Measurements from ENCODE around the gene BCR.

Gene BCR

GRCh38 chr22:23151827-23152226 is 28.5 kb upstream of the BCR start:
- DNase-seq (ENCODE audit: low read depth in 2 of 2), result no peak

GRCh38 chr22:23152238-23153114 is 27.8 kb upstream of the BCR start:
- DNase-seq (ENCODE audit: low read depth in 2 of 2), result no peak

- no peak for DNase-seq (ENCODE audit: low read depth in 2 of 2)
Observed at GRCh38 chr22:23153994-23154393, 26.3 kb upstream of the BCR start.

DNA sequence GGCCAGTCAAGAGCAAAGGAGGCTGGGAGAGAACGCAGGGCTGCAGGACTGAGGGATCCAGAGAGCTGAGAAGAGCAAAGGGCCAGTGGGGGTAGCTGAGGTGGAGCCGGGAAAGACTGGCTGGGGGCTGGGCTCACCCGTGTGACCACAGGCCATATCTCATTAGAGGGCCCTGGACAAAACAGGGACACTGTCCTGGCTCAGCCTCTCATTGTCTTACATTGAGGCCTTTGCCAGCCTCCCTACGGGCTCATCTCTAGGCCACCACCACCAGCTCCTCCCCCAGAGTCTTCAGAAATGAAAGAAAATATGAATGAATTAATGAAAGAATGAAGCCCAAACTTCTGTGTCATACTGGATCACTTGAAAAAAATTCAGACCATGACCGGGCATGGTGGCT is 25.8 kb upstream of the BCR start:
- no peak for DNase-seq (ENCODE audit: low read depth in 2 of 2)

- no peak for DNase-seq (ENCODE audit: low read depth in 2 of 2)
Observed at GRCh38 chr22:23155143-23155542, 25.2 kb upstream of the BCR start.

DNA sequence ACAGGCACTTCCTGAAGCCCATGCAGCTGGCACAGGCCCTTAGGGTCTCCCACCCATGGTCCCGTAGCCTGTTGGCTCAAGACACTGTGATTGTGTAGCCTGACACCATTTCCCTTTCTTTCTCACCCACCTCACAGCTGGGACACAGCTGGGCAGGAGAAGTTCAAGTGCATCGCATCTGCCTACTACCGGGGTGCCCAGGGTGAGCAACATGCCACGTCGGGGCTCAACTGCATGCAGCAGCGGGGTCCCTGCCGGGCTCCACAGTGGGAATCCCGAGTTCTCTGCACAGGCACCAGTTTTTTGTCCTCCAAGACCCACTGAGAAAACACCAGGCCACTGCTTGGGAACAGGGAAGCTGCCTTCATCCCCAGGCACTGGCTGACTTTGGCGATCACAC is 24.5 kb upstream of the BCR start:
- no peak for DNase-seq (ENCODE audit: low read depth in 2 of 2)

GRCh38 chr22:23156286-23156685 is 24.0 kb upstream of the BCR start:
- no peak for DNase-seq (ENCODE audit: low read depth in 2 of 2)

- DNase-seq (ENCODE audit: low read depth in 2 of 2), result no peak
Observed at GRCh38 chr22:23157560-23158515, 22.5 kb upstream of the BCR start.

DNA sequence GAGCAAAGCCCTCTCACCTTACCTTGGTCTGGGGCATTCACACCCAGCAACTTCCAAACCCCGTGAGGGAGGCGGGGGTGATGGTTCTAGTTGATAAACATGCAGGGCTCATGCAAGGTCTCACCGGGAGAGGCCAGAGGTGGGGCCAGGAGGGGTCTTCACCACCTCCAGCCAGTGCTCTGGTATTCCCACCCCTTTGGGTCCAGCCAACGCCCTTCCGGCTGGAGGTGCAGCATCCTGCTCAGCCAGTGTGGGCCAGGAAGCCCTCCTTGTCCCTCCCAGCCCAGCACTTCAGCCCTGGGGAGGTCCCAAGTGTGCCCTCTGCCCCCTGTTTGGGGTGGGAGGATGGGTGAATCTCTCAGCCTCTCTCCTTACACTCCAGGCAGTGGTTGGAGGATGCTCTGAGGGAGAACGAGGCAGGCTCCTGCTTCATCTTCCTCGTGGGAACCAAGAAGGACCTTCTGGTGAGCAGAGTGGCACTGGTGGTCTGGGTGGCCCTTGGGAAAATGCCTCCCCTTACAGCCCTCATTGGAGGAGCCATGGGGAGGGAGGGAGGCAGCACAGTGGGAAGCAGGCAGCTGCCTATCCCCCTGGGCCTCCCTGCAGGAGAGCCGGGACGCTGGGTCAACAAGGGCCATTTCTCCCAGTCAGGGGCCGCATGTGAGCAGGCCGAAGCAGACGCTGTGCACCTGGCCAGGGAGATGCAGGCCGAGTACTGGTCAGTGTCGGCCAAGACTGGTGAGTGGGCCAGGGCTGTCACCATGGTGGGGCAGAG is 21.6 kb upstream of the BCR start:
- no peak for DNase-seq (ENCODE audit: low read depth in 2 of 2)

DNA sequence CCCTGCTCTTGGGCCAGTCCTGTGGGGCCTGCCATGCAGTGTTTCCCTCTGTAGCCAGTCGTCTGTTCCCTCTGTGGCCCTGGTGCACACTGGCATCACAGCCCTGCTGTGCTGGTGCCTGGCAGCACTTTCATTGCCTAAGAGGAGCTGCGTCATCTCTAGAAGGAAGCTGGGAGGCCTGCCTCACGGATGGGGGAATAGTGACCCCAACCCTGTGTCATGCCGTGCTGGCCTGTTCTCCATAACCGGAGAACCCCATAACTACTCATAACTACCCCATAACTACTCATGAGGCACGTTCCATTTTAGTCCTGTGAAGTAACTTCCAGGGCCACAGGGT is 21.0 kb upstream of the BCR start:
- DNase-seq (ENCODE audit: low read depth in 2 of 2), result no peak

- no peak for DNase-seq (ENCODE audit: low read depth in 2 of 2)
Observed at GRCh38 chr22:23161029-23161428, 19.3 kb upstream of the BCR start.

DNA sequence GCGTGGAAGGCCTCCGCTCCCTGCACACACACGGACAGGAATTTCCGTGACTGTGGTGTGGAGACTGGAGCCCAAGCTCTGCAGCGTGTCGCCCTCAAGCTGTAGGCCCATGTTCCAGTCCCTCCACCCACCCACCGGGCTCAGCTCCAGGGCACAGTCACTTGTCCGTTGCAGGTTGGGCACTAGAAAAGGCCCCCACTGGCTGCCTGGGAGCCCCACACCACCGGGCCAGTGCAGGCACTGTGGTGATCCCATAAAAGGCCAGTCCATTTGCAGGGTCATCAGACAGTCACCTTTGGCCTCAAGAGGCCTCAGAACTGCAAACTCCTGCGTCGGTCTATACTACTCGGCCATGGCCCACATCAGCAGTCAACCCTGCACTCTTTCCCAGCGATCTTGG is 18.7 kb upstream of the BCR start:
- no peak for DNase-seq (ENCODE audit: low read depth in 2 of 2)

DNA sequence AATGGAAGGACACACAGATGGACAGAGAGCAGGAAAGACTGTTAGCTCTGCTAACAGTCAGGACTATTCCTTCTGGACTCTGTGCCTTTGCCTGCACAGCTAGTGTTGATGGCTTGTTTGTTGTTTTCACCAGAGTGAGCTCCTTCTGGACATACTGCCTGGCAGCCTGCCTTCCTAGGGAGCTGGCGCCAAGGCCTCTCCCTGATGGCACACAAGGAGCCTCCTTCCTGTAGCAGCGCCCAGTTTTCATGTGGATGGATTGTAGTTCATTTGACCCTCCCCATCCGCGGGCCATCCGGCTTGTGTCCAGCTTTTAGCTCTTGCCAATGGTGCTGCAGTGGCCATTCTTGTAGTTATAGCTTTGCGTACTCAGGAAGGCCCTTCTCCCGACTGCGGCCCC is 16.6 kb upstream of the BCR start:
- DNase-seq (ENCODE audit: low read depth in 2 of 2), result no peak

GRCh38 chr22:23164091-23164490 is 16.2 kb upstream of the BCR start:
- no peak for DNase-seq (ENCODE audit: low read depth in 2 of 2)

DNA sequence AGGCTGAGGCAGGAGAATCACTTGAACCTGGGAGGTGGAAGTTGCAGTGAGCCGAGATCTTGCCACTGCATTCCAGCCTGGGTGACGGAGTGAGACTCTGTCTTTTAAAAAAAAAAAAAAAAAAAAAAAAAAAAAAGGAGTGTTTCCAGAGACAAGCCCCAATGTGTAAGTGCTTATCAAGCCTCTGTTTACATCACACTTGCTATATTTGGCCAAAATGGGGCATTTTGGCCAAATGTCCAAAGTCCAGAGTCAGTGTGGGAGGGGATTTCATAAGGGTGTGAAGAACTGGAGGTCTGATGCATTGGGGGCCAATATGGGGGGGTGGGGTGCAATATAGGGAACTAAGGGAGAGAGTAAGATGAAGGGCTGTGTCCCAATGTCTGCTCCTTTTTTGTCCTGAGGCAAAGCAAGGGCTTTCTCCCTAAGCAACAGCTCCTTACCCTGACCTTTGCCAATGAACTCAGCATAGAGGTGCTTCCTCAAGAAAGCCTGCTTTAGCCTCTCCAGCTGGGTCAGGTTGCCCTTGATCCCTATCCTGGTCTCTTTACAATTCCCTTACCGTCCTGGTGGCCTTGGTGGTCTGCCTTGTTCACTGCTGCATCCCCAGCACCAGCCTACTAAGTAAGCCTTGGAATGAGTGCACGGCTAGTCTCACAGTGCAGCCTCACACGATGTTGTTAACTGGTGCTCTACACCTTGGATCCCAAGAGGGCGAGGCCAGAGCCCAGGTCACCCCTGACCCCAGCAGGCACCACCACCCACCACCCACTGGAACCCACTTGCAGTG is 14.1 kb upstream of the BCR start:
- DNase-seq (ENCODE audit: low read depth in 2 of 2), result no peak

DNA sequence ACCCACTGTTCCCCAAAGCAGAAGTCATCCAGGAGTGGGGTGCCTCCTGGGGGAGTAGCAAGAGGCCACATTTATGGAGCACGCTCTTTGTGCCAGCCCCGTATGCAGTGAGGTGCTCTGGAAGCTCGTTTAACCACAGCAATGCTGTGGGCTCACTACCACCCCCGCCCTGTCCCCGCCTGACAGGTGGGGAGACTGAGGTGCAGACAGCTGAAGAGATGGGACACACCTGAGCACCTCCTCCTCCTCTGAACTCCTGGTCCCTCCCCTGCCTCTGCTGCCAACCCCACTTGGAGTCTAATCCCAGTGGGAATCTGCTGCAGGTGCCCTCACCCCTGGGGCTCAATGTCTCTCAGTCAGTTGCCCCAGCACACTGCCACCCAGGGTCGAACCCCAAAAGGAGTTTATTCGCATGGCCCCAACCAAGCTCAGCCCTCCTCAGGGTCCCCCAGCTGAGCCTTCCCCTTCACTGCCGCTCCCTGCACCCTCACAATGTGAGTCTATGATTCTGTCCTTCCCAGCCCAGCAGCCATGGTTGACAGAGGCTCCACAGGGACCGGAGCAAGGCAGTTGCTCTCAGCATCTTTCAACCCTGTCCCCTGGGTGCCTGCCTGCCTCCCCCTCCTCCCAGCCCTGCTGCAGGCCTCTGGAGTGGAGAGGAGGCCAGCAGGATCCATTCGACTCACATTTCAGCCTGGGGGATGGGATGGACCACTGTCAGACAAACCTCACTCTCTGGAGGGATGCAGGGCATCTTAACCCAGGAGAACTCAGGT is 13.3 kb upstream of the BCR start:
- no peak for DNase-seq (ENCODE audit: low read depth in 2 of 2)

GRCh38 chr22:23168391-23169042 is 11.8 kb upstream of the BCR start:
- DNase-seq (ENCODE audit: low read depth in 2 of 2), result no peak

GRCh38 chr22:23169043-23169406 is 11.3 kb upstream of the BCR start:
- no peak for DNase-seq (ENCODE audit: low read depth in 2 of 2)

DNA sequence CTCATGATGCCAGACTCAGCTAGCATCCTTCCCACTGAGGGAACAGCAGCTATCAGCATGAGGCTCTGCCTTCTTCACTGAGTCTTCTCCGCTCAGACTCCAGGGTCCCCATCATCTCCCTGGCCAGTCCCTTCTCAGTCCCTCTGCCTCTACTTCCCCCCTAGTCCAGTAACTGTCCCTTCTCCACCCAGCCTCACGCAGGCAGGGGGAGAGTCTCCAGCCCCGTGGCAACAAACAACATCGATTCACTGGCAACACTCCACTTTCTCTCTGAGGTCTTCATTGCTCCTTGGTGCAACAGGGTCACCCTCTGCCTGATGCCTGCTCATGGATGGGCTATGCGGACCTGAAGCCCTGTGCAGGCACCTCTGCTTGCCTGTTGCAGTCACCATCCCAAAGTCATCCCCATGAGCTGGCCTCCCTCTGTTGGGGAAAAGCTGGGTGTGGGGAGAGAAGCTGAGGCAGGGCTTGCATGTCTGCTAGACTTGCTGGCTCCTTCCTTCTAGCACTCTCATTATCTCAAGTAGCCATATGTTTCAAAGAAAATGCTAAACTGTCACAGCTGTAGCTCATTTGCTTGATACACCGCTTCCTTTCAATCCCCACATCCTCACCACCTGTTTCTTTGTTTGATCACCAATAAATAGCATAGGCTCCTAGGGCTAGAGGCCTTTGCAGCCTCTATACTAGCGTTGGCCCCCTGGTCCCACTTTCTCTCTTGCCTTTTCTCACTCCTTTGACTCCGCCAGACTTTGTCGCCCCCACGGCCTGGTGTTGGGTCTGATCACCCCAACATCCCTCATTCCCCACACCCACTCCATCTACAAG is 4.3 kb upstream of the BCR start:
- no peak for DNase-seq (ENCODE audit: low read depth in 2 of 2)
